Gastroesophageal sphincter (tissue), 3 donors: ENCODE data around the gene RAB7A.

Experiments
- CTCF ChIP-seq, 4 experiments: fragments of 200-600 bp in 2 of 4; fragments of 450-650 bp in 2 of 4; sonication (generic) in 1 of 4; IDR thresholded peaks; one replicate each; pipeline ENCODE4 v1.5.1; 2017 to 2019; ENCODE audit warnings: antibody characterized with exemption in 4 of 4, mild to moderate bottlenecking in 2 of 4, moderate library complexity in 2 of 4
- POLR2A ChIP-seq, 2 donors: fragments of 450-650 bp; IDR thresholded peaks; one replicate each; pipeline ENCODE4 v1.6.1; 2017; ENCODE audit warnings: antibody characterized with exemption in 2 of 2, mild to moderate bottlenecking in 2 of 2, moderate library complexity in 1 of 2

- TF ChIP-seq CTCF (IDR thresholded peaks at IDR 0.05), result no peak
- no peak for TF ChIP-seq POLR2A (IDR thresholded peaks at IDR 0.05)
These were observed 2.0 kb downstream of the RAB7A start for GRCh38 chr3:128727996-128728395.
